ENCODE data around the gene SYCN. TPM values are rescaled to one million over a fixed set of nuclear protein-coding genes. Genes with fewer than 3 reads are reported as not detected.

The SYCN gene
- total RNA-seq, 1 donor from 2014 or later, result not detected

DNA sequence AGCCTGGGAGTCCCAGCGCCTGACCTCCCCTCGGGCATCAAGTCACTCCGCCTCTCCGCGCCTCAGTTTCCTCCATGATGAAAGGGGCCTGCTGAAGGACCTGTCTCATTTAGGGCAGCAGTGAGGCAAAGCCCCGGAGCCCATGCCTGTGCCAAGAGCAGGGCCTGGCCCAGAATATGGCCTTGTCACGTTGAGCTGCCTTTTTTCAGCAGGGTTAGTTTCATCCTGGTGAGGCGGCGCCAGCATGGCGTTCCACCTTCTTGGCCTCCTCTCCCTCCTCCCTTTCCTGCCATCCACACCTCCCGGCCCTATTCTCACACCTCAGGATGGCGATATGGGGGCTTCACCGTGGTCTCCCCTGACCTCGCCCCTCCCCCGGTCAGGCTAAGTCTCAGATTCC is 48.3 kb downstream of the SYCN start:
- no peak for DNase-seq (ENCODE audit: low spot score)

DNA sequence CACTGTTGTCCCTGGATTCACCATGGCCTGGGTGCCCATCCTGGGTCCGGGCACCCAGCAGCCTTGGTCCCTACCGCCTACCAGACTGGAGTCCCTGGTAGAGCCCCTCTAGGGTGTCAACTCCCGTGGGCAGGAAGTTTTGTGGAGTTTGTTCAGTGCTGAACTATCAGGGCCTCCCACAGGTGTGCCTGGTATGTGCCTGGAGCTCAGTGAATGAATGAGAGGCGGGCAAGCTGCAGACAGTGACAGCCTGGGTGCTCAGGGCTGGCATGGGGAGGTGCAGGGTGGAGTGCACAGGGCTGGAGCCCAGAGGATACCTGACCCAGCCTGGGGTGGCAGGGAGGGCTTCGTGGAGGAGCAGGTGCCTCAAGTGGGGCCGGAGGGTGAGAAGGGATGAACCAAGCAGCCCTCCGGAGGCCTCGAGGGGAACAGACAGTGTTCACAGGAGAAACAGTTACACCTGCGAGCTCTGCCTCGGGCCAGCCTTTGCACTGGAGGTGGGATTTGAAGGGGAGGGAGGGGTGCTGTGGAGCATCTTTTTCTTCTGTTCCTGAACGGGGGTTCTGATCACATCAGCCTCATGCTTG is 48.9 kb downstream of the SYCN start:
- DNase-seq (ENCODE audit: low spot score), result no peak

DNA sequence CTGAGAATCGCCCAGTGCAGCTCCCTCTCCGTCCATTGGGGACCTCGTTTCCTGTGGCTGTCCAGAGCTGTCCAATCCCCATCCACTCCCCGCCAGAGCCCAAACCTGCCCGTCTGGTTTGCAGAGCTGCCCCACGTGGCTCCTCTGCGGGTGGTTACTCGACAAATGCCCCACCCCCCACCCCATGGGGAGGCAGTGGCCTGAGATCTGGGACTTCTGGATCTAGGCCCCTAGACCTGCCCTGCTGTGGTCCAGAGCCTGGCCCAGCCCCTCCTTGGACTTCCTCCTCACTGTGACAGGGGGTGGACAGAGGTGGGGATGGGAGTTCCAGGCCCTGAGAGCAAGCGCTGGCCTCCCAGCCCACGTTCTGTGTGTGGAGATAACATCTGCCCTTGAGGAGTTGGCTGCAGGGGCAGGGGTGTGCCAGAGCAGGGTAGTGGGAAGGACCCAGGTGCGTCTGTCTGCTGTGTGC is 49.4 kb downstream of the SYCN start:
- DNase-seq (ENCODE audit: low spot score), result peak; percentile 89

GRCh38 chr19:39154100-39154628 is 49.9 kb downstream of the SYCN start:
- DNase-seq (ENCODE audit: low spot score), result no peak

Other genes starting within 250 kb of the SYCN start
- gene FBXO17, start 228.5 kb downstream of the SYCN start, total RNA-seq, result 14.9 TPM
- 48.0 TPM for gene FBXO27, start 171.7 kb downstream of the SYCN start, total RNA-seq
- 1.8 TPM for gene ACP7, start 119.9 kb downstream of the SYCN start, total RNA-seq
- 88.2 TPM for gene PAK4, start 78.5 kb downstream of the SYCN start, total RNA-seq
- 18.4 TPM for gene NCCRP1, start 7.3 kb downstream of the SYCN start, total RNA-seq
- gene IFNL3, start 40.7 kb upstream of the SYCN start, total RNA-seq, result not detected
- not detected for gene IFNL4, start 44.6 kb upstream of the SYCN start, total RNA-seq
- gene IFNL2, start 64.1 kb upstream of the SYCN start, total RNA-seq, result not detected
- gene IFNL1, start 92.1 kb upstream of the SYCN start, total RNA-seq, result not detected
- 1.7 TPM for gene LRFN1, start 116.6 kb upstream of the SYCN start, total RNA-seq
- gene GMFG, start 131.8 kb upstream of the SYCN start, total RNA-seq, result 22.3 TPM
- gene SAMD4B, start 138.2 kb upstream of the SYCN start, total RNA-seq, result 104 TPM
- 36.9 TPM for gene PAF1, start 186.8 kb upstream of the SYCN start, total RNA-seq
- gene MED29, start 187.1 kb upstream of the SYCN start, total RNA-seq, result 51.8 TPM
- gene ZFP36, start 202.6 kb upstream of the SYCN start, total RNA-seq, result 230 TPM
- 38.8 TPM for gene PLEKHG2, start 208.4 kb upstream of the SYCN start, total RNA-seq
- gene RPS16, start 231.7 kb upstream of the SYCN start, total RNA-seq, result 2,118 TPM
- gene SUPT5H, start 241.3 kb upstream of the SYCN start, total RNA-seq, result 121 TPM